Stomach (tissue), 9 donors: ENCODE data around the gene DNAJC10. TPM values are rescaled to one million over a fixed set of nuclear protein-coding genes. Genes with fewer than 3 reads are reported as not detected.
"Not testable (repeated sequence)": the region's sequence is repeated elsewhere in the genome, so short reads cannot be mapped to it uniquely, and the experiment has no call there.

Source experiments
- DNase-seq, 2 donors: peaks; one replicate each; pipeline versions ENCODE4 v3.0.0 to v3.0.0-alpha.2; 2013 to 2019
- H3K27ac ChIP-seq, 5 donors: fragments of 200-600 bp in 4 of 5; sonication (generic) in 4 of 5; one replicate each; pipeline ENCODE4 v1.5.1; 2013 to 2019; ENCODE audit warnings: mild to moderate bottlenecking in 1 of 5, moderate library complexity in 1 of 5
- H3K27me3 ChIP-seq, 3 donors: fragments of 200-600 bp; sonication (generic); one replicate each; pipeline ENCODE4 v1.5.1; 2017 to 2019; ENCODE audit warnings: mixed run types in 1 of 3
- H3K36me3 ChIP-seq, 4 donors: fragments of 200-600 bp; sonication (generic); 1 replicate in 3 of 4; 2 replicates in 1 of 4; pipeline ENCODE4 v1.5.1; 2016 to 2019
- H3K4me1 ChIP-seq, 4 donors: fragments of 200-600 bp; sonication (generic); one replicate each; pipeline ENCODE4 v1.5.1; 2016 to 2019
- H3K4me3 ChIP-seq, 4 donors: fragments of 200-600 bp; sonication (generic) in 3 of 4; one replicate each; pipeline ENCODE4 v1.5.1; 2016 to 2019; ENCODE audit warnings: mild to moderate bottlenecking in 1 of 4
- H3K9me3 ChIP-seq, 4 donors: fragments of 200-600 bp; sonication (generic); one replicate each; pipeline ENCODE4 v1.5.1; 2016 to 2019
- EP300 ChIP-seq: sonication (generic); formaldehyde crosslinking; IDR thresholded peaks from one replicate; pipeline ENCODE4 v1.6.1; 2017; ENCODE audit warnings: antibody characterized with exemption
- POLR2A ChIP-seq, 4 donors: fragments of 450-650 bp; IDR thresholded peaks; one replicate each; pipeline ENCODE4 v1.6.1; 2016; ENCODE audit warnings: antibody characterized with exemption in 4 of 4, control low read depth in 2 of 4, mild to moderate bottlenecking in 1 of 4, moderate library complexity in 1 of 4
- POLR2AphosphoS5 ChIP-seq, 3 donors: sonication (generic); formaldehyde crosslinking; IDR thresholded peaks; one replicate each; pipeline ENCODE4 v1.6.1; 2016; ENCODE audit warnings: antibody characterized with exemption in 3 of 3
- WGBS, 5 donors: extraction: QIAGEN DNeasy Blood & Tissue Kit in 3 of 5; methylation state at CpG; one replicate each; pipeline versions ENCODE4 v1.1.5 to v1.1.7; 2013 to 2018; 5-methylcytosine and 5-hydroxymethylcytosine counted together
- intact Hi-C: fragments of 100-400 bp; cut with DNase I; formaldehyde crosslinking; loops from one replicate; pipeline ENCODE4 v1.15.1; 2023; ENCODE audit warnings: low total_unique reads
- polyA plus RNA-seq, 3 donors: library from polyadenylated mRNA; stranded (reverse); fragments of 200-250 nt; gene quantifications; one replicate each; pipeline ENCODE4 v1.2.3, GENCODE V29; 2013
- total RNA-seq, 5 donors: library from RNA; depleted of rRNA; stranded (reverse); fragments of >200 nt; gene quantifications; one replicate each; pipeline versions ENCODE4 v1.1.0 to v1.2.3, GENCODE V29; 2014 to 2016
- TF ChIP-seq, protein P1 (sequence below), 7 experiments: fragments of 450-650 bp in 4 of 7; fragments of 200-600 bp in 3 of 7; sonication (generic) in 3 of 7; IDR thresholded peaks; one replicate each; pipeline ENCODE4 v1.5.1; 2016 to 2019; ENCODE audit warnings: antibody characterized with exemption in 7 of 7, control low read depth in 2 of 7, mild to moderate bottlenecking in 1 of 7
- donor health status: healthy with polysubstance abuse.
- donor health status: Bipolar disorder and iron deficiency.
- donor health status: healthy.

DNAJC10 gene
- total and polyA plus RNA-seq, 8 donors, result 7.6 to 182 (median 20.3) TPM

DNA sequence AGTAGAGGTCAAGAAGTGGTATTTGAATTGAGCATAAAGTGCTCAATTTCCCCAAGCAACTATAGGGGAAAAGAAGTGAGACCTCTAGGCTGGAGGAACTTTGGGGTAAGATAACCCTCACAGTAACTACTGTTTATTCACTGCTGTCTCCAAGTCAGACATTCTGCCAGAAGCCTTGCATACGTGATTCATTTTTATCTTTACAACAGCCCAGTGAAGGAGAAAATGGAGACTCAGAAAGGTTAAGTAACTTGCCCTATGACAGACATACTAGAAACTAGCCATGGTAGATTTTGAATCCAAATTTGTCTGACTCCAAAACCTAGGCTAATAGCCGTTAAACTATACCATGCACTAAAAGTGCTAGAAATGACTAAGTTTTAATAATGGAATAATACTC lies 28.4 kb downstream of the DNAJC10 start:
- Histone ChIP-seq H3K9me3 (no peaks in the 10 kb centered on the region), H3K27me3 (no peaks in the 10 kb centered on the region), H3K36me3 (peaks cover 16 to 64% (median 58%) of the 10 kb centered on the region in 4 donors), H3K4me1 (no peaks in the 10 kb centered on the region), H3K4me3 (no peak overlapping the region), H3K27ac (no peak overlapping the region)
- 52 to 65% (median 58%) methylated on average over 2 of the region's 2 CpGs for WGBS, 5 donors
- intact Hi-C loops, result no loop called here
- DNase-seq, result no peak
- no peak for TF ChIP-seq EP300
- no peak for TF ChIP-seq POLR2A (IDR thresholded peaks at IDR 0.05)
- no peak for TF ChIP-seq POLR2AphosphoS5 (IDR thresholded peaks at IDR 0.05)
- TF ChIP-seq, protein P1, sequence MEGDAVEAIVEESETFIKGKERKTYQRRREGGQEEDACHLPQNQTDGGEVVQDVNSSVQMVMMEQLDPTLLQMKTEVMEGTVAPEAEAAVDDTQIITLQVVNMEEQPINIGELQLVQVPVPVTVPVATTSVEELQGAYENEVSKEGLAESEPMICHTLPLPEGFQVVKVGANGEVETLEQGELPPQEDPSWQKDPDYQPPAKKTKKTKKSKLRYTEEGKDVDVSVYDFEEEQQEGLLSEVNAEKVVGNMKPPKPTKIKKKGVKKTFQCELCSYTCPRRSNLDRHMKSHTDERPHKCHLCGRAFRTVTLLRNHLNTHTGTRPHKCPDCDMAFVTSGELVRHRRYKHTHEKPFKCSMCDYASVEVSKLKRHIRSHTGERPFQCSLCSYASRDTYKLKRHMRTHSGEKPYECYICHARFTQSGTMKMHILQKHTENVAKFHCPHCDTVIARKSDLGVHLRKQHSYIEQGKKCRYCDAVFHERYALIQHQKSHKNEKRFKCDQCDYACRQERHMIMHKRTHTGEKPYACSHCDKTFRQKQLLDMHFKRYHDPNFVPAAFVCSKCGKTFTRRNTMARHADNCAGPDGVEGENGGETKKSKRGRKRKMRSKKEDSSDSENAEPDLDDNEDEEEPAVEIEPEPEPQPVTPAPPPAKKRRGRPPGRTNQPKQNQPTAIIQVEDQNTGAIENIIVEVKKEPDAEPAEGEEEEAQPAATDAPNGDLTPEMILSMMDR (IDR thresholded peaks at IDR 0.05), result no peak

DNA sequence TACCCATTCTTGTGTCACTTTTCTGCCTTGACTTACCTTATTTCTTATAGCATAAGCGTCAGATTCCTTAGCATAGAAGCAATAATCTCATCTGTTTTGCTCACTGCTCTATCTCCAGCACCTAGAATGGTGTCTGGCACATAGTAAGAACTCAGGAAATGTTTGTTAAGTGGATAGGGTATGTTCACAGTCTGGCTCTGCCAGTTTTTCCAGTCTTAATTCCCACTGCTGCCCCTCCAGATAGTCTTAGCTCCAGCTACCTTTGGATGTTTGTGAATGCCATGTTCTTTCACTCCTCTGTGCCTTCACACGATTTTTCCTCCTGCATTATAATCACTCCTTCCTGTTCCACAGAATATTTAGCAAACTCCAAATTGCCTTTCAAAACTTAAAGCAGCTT lies 29.0 kb downstream of the DNAJC10 start:
- TF ChIP-seq, protein P1 (IDR thresholded peaks at IDR 0.05), result no peak
- TF ChIP-seq POLR2A (IDR thresholded peaks at IDR 0.05) (no peak), EP300 (no peak), POLR2AphosphoS5 (IDR thresholded peaks at IDR 0.05) (no peak)
- Histone ChIP-seq H3K36me3 (peaks cover 18 to 70% (median 63%) of the 10 kb centered on the region in 4 donors), H3K4me1 (no peaks in the 10 kb centered on the region), H3K4me3 (no peak overlapping the region), H3K9me3 (no peaks in the 10 kb centered on the region), H3K27me3 (no peaks in the 10 kb centered on the region), H3K27ac (no peak overlapping the region)
- WGBS, 5 donors, result 43 to 77% (median 54%) methylated on average over 2 of the region's 2 CpGs
- peak in 1 of 2 donors; percentile 20 for DNase-seq
- intact Hi-C loops, result no loop called here

DNA sequence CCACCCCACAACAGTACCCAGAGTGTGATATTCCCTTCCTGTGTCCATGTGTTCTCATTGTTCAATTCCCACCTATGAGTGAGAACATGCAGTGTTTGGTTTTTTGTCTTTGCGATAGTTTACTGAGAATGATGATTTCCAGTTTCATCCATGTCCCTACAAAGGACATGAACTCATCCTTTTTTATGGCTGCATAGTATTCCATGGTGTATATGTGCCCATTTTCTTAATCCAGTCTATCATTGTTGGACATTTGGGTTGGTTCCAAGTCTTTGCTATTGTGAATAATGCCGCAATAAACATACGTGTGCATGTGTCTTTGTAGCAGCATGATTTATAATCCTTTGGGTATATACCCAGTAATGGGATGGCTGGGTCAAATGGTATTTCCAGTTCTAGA lies 29.8 kb downstream of the DNAJC10 start:
- peaks cover 24 to 70% (median 65%) of the 10 kb centered on the region in 4 donors for H3K36me3 ChIP-seq
- H3K4me3 ChIP-seq, intact Hi-C loops, DNase-seq, H3K4me1 ChIP-seq, H3K27ac ChIP-seq, H3K27me3 ChIP-seq, H3K9me3 ChIP-seq: not testable (repeated sequence)
- WGBS, 5 donors, result 89 to 100% (median 98%) methylated on average over 2 to 3 of the region's 3 CpGs

DNA sequence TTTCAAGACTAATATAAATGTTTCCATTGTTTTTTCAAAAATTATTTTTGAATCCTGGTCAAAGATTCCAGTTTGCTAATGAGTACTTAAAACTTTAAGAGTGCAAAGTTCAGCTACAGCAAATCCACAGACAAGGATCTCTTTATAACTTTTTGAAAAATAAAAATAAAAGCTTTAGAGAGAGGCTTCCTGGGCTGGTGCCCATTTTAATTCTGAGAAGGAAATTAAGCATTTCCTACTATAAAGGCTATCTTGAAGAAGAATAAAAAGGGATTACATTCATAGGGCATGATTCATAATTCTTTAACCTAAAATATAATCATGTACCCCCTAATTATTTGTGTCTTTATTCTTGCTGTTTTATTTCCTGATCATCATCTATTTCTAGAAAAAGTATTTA lies 38.2 kb downstream of the DNAJC10 start:
- Histone ChIP-seq H3K27me3 (no peaks in the 10 kb centered on the region), H3K36me3 (peaks cover 28 to 93% (median 83%) of the 10 kb centered on the region in 4 donors), H3K4me1 (no peaks in the 10 kb centered on the region), H3K9me3 (no peaks in the 10 kb centered on the region), H3K4me3 (no peak overlapping the region), H3K27ac (no peak overlapping the region)
- intact Hi-C loops, result no loop called here
- TF ChIP-seq EP300 (no peak), POLR2A (IDR thresholded peaks at IDR 0.05) (no peak), POLR2AphosphoS5 (IDR thresholded peaks at IDR 0.05) (no peak)
- TF ChIP-seq, protein P1 (IDR thresholded peaks at IDR 0.05), result no peak
- DNase-seq, result no peak

DNA sequence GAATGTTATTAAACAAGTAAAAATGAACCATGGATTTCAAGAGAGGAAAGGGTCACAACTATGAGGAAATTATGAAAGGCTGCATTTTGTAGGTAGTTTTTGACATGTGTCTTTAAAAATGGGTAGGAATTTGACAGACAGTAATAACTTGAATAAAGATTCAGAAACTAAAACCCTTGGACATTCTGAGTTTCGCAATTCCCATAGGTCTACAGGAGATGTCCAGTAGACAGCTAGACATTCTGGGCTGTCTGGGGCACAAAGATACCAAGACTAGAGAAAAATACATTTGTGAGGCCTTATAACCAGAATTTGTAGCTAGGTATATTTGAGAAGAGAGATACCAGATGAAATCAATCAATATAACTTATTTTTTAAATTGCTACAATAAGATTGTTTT lies 42.3 kb downstream of the DNAJC10 start:
- no peak for DNase-seq
- H3K9me3 ChIP-seq, result no peaks in the 10 kb centered on the region
- H3K4me1 ChIP-seq, result peaks cover 0 to 17% (median 6%) of the 10 kb centered on the region in 4 donors
- H3K27me3 ChIP-seq, result no peaks in the 10 kb centered on the region
- H3K36me3 ChIP-seq, result peaks cover 20 to 95% (median 81%) of the 10 kb centered on the region in 4 donors
- no peak overlapping the region for H3K4me3 ChIP-seq
- H3K27ac ChIP-seq, result no peak overlapping the region
- no peak for TF ChIP-seq POLR2AphosphoS5 (IDR thresholded peaks at IDR 0.05)
- no peak for TF ChIP-seq EP300
- no peak for TF ChIP-seq POLR2A (IDR thresholded peaks at IDR 0.05)
- TF ChIP-seq, protein P1 (IDR thresholded peaks at IDR 0.05), result no peak
- intact Hi-C loops, result no loop called here
- 95 to 100% (median 98%) methylated on average over 1 of the region's 1 CpG for WGBS, 5 donors
